GM12864 (cell line): ENCODE measurements around the gene GALP.
"Not testable (repeated sequence)": the region's sequence is repeated elsewhere in the genome, so short reads cannot be mapped to it uniquely, and the experiment has no call there.

Experiments used
- DNase-seq: peaks from one replicate; pipeline ENCODE4 v3.0.0-alpha.2; 2011; ENCODE audit warnings: low read depth
- H3K4me3 ChIP-seq: 2 replicates; pipeline ENCODE4 v1.5.1; 2011; ENCODE audit warnings: mild to moderate bottlenecking, low read depth, low read length, control low read depth
- CTCF ChIP-seq: IDR thresholded peaks from 2 replicates; pipeline ENCODE4 v1.5.1; 2011; ENCODE audit warnings: low read depth, mild to moderate bottlenecking, moderate library complexity, low read length, control low read depth, inconsistent platforms; ENCODE audit errors: missing control alignments

GALP gene

GRCh38 chr19:56148096-56148495 lies 27.7 kb upstream of the GALP start:
- H3K4me3 ChIP-seq: no peak overlapping the region
- no peak for DNase-seq
- no peak for TF ChIP-seq CTCF

GRCh38 chr19:56148955-56149655 lies 26.7 kb upstream of the GALP start:
- not testable (repeated sequence) for H3K4me3 ChIP-seq, DNase-seq

GRCh38 chr19:56149656-56150038 lies 26.2 kb upstream of the GALP start:
- no peak for TF ChIP-seq CTCF
- no peak for DNase-seq
- no peak overlapping the region for H3K4me3 ChIP-seq

- DNase-seq: no peak
- TF ChIP-seq CTCF: no peak
- no peak overlapping the region for H3K4me3 ChIP-seq
Measured at GRCh38 chr19:56150358-56150757, 25.4 kb upstream of the GALP start.

GRCh38 chr19:56152644-56153043 lies 23.2 kb upstream of the GALP start:
- TF ChIP-seq CTCF: no peak
- no peak for DNase-seq
- H3K4me3 ChIP-seq: no peak overlapping the region

- H3K4me3 ChIP-seq: no peak overlapping the region
- no peak for DNase-seq
- no peak for TF ChIP-seq CTCF
Measured at GRCh38 chr19:56153507-56153906, 22.3 kb upstream of the GALP start.

- no peak overlapping the region for H3K4me3 ChIP-seq
- no peak for DNase-seq
- TF ChIP-seq CTCF: peak; percentile 51
Measured at GRCh38 chr19:56155124-56155687, 20.6 kb upstream of the GALP start.
